ENCODE measurements around the gene NLRP9. TPM values are rescaled to one million over a fixed set of nuclear protein-coding genes. Genes with fewer than 3 reads are reported as not detected.

NLRP9 gene
- total RNA-seq, 1 donor from 2014 or later: not detected

GRCh38 chr19:55704494-55705245 lies 33.5 kb downstream of the NLRP9 start:
- DNase-seq (ENCODE audit: low spot score): no peak

GRCh38 chr19:55703790-55704215 lies 34.4 kb downstream of the NLRP9 start:
- peak; percentile 91 for DNase-seq (ENCODE audit: low spot score)

- peak; percentile 53 for DNase-seq (ENCODE audit: low spot score)
These were observed 36.0 kb downstream of the NLRP9 start for GRCh38 chr19:55702131-55702627.

- peak; percentile 59 for DNase-seq (ENCODE audit: low spot score)
These were observed 37.4 kb downstream of the NLRP9 start for GRCh38 chr19:55700813-55701212.

- DNase-seq (ENCODE audit: low spot score): peak; percentile 55
These were observed 39.0 kb downstream of the NLRP9 start for GRCh38 chr19:55699221-55699620.

- peak; percentile 77 for DNase-seq (ENCODE audit: low spot score)
These were observed 39.9 kb downstream of the NLRP9 start for GRCh38 chr19:55698256-55698655.

- peak; percentile 33 for DNase-seq (ENCODE audit: low spot score)
These were observed 40.5 kb downstream of the NLRP9 start for GRCh38 chr19:55697698-55698097.

- peak; percentile 75 for DNase-seq (ENCODE audit: low spot score)
These were observed 41.1 kb downstream of the NLRP9 start for GRCh38 chr19:55697069-55697440.

GRCh38 chr19:55696301-55697068 lies 41.7 kb downstream of the NLRP9 start:
- peak; percentile 85 for DNase-seq (ENCODE audit: low spot score)

GRCh38 chr19:55695511-55696290 lies 42.5 kb downstream of the NLRP9 start:
- DNase-seq (ENCODE audit: low spot score): no peak

GRCh38 chr19:55694656-55695491 lies 43.3 kb downstream of the NLRP9 start:
- no peak for DNase-seq (ENCODE audit: low spot score)

GRCh38 chr19:55694241-55694655 lies 44.0 kb downstream of the NLRP9 start:
- no peak for DNase-seq (ENCODE audit: low spot score)

GRCh38 chr19:55693336-55693974 lies 44.7 kb downstream of the NLRP9 start:
- DNase-seq (ENCODE audit: low spot score): no peak

- DNase-seq (ENCODE audit: low spot score): no peak
These were observed 45.5 kb downstream of the NLRP9 start for GRCh38 chr19:55692681-55693081.

- no peak for DNase-seq (ENCODE audit: low spot score)
These were observed 46.4 kb downstream of the NLRP9 start for GRCh38 chr19:55691561-55692481.

GRCh38 chr19:55690769-55691545 lies 47.2 kb downstream of the NLRP9 start:
- no peak for DNase-seq (ENCODE audit: low spot score)

- no peak for DNase-seq (ENCODE audit: low spot score)
These were observed 48.0 kb downstream of the NLRP9 start for GRCh38 chr19:55690109-55690768.

Data from mesenteric fat pad (tissue), 1 donor.